Heart left ventricle (tissue), 13 donors: Measurements from ENCODE around the gene ACKR2.

Source experiments
- POLR2A ChIP-seq, 2 donors: fragments of 450-650 bp; IDR thresholded peaks; one replicate each; pipeline ENCODE4 v1.6.1; 2017; ENCODE audit warnings: antibody characterized with exemption in 2 of 2, mild to moderate bottlenecking in 2 of 2, moderate library complexity in 2 of 2
- TF ChIP-seq, protein P1 (sequence below), 12 donors: fragments of 200-600 bp; sonication (generic) in 4 of 12; IDR thresholded peaks; one replicate each; pipeline versions ENCODE4 v1.5.0 to v1.8.0; 2018 to 2022; ENCODE audit warnings: antibody characterized with exemption in 12 of 12, mild to moderate bottlenecking in 5 of 12
- donor health status: ischemic (EF 13 %, LVEDD 7.1; RV severe dilation, severe dysfunction).
- donor health status: DM: no; HTN: yes; CAD: no.
- donor health status: DM: no; HTN: no; CAD: no.
- donor health status: ischemic (EF 25% LVEDD 6.9; RV normal size, moderate dysfunction).
- donor health status: ischemic (EF 25% LVEDD 5.7; RV mildly dilated, moderate dysfunction).
- donor health status: ischemic (EF 35%, LVEDD 5.7; RV mildly dilated, moderate dysfunction).
- donor health status: nonischemic (EF 11% LVEDD 7.7; RV severe dilation, severe dysfunction).
- donor health status: DM: yes; HTN: yes; CAD: no.
- donor health status: PGD.
- donor health status: ischemic (EF 29% LVEDD 5.4; RV normal size, mild dysfunction).
- donor health status: nonischemic (EF 23%, LVEDD 6.1; RV moderate dilation, normal function).

DNA sequence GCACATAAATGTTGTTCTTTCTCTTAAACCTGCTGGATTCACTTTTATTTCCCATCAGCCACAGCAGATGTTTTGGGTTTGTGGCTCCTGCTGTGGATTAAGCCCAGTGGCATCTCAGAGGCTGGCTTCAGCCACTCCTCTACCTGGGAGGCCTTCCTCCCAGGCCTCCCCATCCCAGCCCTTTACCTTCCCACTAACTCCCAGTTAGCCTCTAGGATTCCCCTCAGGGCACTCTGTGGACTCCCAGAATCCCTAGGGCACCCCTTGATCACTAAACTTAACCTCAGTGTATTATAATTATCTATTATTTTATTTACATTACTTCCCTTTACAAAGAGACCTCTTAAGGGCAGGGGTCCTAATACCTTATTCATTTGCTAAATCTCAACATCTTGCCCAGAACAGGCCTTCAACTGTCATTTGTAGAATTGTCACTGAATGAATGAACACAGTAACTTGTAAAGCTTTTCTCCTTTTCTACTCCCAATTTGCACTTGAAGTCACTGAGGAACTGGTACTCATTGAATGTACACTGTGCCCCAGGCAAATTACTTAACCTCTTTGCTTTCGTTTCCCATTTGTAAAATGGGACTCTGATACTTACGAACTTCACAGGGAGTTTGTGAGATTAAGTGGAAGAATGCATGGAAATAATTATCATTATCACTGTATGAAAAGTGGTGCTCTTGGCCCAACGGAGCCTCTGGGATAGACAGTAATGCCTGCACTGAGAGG lies 44.5 kb upstream of the ACKR2 start:
- TF ChIP-seq, protein P1, sequence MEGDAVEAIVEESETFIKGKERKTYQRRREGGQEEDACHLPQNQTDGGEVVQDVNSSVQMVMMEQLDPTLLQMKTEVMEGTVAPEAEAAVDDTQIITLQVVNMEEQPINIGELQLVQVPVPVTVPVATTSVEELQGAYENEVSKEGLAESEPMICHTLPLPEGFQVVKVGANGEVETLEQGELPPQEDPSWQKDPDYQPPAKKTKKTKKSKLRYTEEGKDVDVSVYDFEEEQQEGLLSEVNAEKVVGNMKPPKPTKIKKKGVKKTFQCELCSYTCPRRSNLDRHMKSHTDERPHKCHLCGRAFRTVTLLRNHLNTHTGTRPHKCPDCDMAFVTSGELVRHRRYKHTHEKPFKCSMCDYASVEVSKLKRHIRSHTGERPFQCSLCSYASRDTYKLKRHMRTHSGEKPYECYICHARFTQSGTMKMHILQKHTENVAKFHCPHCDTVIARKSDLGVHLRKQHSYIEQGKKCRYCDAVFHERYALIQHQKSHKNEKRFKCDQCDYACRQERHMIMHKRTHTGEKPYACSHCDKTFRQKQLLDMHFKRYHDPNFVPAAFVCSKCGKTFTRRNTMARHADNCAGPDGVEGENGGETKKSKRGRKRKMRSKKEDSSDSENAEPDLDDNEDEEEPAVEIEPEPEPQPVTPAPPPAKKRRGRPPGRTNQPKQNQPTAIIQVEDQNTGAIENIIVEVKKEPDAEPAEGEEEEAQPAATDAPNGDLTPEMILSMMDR (IDR thresholded peaks at IDR 0.05) = no peak
- TF ChIP-seq POLR2A (IDR thresholded peaks at IDR 0.05) = no peak
